GM18505 (cell line): ENCODE results near the gene GASK1B.
A peak's percentile ranks its signal among the peaks of the same experiment; 100 is the strongest.

Experiments
- ATAC-seq: cut with Tn5 transposase; IDR thresholded peaks from one replicate; pipeline ENCODE4 v1.9.1; 2021; ENCODE audit not compliant: unreplicated experiment
- POLR2A ChIP-seq: IDR thresholded peaks from 4 replicates; pipeline ENCODE4 v1.6.1; 2011; ENCODE audit warnings: borderline replicate concordance; ENCODE audit not compliant: insufficient read depth, insufficient read length; ENCODE audit errors: extremely low read depth

Gene GASK1B

DNA sequence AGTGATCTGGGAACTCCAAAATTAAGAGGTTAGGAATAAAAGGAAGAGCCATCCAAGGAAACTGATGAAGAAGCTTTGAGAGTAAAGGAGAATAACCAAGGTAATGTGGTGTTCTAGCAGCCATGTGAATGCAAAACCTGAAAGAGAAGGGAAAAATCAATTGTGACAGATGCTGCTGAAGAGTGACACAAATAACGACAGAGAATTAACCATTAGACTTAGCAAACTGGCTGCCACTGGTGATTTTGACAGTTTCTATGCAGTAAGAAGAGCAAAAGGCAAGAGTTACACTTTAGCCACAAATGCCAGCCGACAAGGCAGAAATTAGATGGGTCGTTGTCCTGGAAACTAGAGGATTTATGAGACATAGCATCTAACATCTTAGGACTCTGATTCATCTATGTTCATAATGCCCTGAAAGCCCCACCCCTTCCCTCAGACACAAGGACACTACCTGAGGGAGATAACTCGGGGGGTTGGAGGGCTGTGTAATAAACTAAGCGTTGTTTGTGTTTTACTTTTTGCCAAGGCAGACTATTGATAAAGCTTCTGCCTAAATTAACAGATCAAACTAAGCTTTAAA lies 24.5 kb upstream of the GASK1B start:
- TF ChIP-seq POLR2A = no peak
- ATAC-seq = no peak

DNA sequence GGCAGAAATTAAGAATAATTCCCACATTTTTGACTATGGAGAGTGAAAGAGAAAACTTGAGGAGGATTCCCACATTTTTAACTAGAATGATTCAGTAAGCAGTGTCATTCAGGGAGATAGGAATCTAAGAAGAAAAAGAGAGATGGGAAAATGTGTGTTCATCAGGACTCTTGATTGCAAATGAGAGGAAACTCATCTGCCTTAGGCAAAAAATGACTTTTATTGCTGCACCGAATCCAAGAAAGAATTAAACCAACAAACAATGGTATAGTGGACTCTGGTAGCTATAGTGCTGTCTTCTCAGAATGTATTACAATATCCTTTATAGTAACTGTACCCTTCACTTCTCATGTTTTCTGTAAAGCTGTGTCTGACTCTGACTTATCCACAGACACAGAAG lies 22.5 kb upstream of the GASK1B start:
- no peak for ATAC-seq
- TF ChIP-seq POLR2A = no peak

DNA sequence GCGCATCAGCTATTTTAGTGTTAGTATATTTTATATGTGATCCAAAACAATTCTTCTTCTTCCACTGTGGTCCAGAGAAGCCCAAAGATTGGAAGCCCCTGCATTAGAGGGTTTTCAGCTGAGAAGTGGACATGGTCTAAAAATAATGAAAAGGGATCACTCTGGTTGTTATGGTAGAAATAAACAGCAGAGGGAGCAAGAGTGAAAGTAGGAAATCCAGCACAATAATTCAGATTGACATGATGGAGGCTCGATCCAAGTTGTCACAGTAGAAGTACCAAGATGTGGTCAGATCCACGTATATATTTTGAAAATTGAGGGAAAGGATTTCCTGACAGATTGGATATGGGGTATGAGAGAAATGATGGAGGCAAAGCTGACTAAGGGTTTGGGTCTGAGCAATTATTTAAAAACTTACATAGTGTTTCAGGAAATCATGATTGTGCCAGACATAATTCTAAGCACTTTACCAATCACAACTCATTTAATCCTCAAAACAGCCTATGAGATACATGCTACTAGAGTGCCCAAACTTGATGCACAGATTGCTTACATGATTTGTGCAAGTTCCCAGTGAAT lies 20.4 kb upstream of the GASK1B start:
- ATAC-seq = peak; percentile 57
- no peak for TF ChIP-seq POLR2A

DNA sequence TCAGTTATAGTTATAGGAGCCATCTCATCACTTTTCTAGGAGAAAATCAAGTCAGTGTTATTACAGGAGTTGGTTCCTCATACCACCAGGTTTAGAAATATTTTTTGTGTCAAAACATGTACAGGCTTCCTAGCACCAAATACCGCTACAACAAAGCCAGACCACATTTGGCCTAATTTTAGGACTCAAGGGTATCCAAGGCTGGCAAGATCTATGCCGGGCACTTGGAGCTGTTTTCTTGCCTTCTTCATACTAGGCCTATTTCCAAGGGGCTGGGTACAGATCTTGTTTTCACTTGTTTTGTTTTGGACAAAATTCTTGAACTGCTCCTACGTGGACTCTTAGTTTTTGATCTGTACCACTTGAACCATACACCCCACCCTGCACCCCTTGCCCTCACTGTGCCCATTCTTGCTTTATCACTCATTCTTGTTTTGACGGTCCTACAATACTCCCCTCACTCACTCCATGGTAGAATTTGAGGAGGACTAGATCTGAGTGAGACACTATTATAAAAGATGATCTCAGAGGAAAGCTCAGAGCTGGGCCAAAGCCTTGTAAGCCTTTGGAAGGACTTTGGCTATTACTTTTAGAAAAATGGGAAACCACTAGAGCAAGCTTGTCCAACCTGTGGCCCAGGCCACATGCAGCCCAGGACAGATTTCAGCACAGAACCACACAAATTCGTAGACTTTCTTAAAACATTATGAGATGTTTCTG lies 19.8 kb upstream of the GASK1B start:
- no peak for ATAC-seq
- no peak for TF ChIP-seq POLR2A

DNA sequence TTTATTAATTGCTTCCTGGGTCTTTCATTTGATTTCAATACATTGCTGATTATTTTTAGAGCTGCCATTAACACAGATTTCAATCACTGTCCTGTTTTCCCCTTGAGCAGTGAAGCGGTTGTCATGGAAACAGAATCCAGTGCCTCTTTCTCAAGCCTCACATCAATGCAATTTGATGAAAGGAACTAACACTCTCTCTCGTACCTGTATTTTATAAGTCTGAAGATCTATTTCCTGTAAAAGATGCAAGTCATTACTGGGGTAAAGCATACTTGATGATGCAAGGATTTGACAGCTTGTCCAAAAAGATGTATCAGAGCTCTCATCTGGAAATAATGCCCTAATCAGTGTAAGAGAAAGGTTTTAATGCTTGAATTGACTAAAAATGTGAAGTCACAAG lies 17.9 kb upstream of the GASK1B start:
- TF ChIP-seq POLR2A = no peak
- no peak for ATAC-seq

DNA sequence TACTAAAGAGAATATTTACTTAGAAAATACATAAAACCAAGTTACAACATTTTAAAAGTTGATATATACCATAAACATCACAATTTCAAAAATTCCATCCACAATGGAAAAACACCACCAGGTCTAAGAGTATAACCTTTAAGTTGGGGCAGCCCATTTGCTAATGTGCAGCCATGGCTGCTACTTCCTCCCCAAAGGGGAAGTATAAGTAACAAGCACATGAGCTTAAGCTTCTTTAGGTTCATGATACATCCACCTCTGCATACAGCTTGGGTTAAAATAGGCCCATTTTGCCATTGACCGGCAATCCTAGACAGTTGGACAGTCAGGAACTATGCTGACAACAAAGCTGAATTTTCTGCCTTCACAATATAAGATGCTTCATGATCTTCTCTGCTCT lies 16.6 kb upstream of the GASK1B start:
- no peak for TF ChIP-seq POLR2A
- no peak for ATAC-seq

DNA sequence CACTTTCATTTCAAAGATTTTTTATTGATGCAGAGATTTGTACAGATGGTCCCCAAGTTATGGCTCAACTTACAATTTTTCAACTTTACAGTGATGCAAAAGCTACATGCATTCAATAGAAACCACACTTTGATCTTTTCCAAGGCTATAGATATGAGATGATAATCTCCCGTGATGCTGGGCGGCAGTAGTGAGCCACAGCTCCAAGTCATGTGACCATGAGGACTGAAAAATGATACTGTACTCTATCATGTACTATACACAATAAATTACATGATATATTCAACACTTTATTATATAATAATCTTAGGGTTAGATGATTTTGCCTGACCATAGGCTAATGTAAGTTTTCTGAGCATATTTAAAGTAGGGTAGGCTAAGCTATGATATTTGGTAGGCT lies 14.0 kb upstream of the GASK1B start:
- TF ChIP-seq POLR2A = no peak
- ATAC-seq = no peak

DNA sequence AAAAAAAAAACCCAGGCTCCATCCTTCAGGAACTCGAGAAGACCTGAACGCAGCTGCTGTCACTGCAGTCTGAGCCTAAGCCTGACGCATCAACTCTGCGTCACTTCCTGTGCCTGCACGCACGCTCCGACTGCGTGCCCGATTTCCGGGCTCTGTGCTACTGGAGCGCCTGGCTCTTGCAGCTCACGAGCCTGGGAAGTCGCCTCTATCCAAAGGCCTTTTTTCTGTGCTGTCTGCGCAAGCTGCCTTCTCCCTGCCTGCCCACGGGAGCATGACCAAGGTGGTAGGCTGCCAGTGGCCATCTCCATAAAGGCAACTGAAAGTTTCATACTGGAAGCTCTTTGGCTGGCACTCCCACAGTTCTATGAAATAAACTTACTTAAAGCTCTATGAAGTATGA lies 9.9 kb upstream of the GASK1B start:
- no peak for TF ChIP-seq POLR2A
- ATAC-seq = no peak

DNA sequence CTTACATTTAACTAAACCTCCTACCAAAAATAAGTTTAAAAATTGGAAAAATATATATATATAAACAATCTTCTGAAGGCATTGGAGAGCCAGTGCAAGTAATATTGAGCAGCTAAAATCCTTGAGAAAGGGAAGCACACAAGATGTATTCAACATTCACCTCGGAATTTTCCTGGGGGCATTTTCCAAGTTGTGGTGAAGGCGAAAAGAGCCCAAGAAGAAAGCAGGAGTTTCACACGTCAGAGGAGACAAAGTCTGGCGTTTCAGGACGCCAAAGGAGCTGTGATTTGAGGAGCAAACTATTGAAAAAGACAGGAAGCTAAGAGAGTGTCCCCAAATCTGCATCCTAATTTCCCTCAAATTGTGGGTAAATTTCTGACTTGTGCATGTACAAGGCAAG lies 9.1 kb upstream of the GASK1B start:
- ATAC-seq = no peak
- TF ChIP-seq POLR2A = no peak

DNA sequence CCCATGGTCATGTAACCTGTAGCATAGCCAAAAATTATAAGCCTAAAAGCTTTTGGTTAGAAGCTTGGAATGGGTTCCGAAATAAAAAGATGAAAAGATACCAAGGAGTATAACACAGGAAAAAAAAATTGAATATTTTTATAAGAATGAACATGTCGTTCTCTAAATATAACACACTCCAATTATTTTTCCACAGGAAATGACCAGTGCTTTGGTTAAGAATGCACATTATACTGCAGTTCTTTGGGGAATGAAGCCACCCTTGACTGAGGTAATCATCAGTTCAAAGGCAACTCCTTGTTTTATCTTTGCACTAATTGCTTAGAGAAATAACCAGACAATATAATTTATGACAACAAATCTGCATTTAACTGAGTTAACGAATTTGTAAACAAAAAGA lies 6.6 kb upstream of the GASK1B start:
- TF ChIP-seq POLR2A = no peak
- ATAC-seq = no peak

DNA sequence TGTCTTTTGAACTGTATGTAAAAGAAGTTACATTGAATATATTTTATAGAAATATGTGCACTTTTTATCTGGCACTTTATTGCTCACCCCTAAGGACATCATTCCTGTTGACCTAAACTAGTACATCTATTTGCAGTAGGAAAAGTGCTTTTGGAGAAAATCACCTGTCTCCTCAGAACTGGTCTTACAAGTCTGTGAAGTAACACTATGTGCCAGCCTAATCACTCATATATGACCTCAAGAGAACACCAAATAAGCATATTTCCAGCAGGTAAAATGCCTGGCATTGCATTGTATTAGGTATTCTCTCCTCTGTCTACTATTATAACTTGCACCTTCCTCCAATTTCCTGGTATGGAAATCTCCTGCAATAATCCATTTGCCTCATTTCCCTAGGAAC lies 4.0 kb upstream of the GASK1B start:
- ATAC-seq = no peak
- TF ChIP-seq POLR2A = no peak

DNA sequence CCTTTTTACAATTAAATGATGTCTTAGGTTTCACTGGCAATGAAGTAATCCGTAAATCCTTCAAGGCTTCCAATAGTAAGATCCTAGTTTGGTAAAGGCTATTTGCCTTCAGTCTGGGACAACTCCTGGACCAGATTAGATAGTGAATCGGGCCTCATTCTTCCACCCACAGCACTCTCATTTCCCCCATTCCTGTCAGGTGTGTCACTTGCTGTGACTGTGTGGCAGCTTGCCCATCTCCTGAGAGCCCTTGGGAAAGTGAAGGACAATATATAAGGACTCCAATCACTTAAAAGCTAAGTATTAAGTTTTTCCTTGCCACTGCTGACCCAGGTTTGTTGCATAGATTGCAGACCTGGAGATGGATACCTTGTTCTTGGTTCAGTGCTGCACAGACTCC lies 3.3 kb upstream of the GASK1B start:
- no peak for ATAC-seq
- no peak for TF ChIP-seq POLR2A

DNA sequence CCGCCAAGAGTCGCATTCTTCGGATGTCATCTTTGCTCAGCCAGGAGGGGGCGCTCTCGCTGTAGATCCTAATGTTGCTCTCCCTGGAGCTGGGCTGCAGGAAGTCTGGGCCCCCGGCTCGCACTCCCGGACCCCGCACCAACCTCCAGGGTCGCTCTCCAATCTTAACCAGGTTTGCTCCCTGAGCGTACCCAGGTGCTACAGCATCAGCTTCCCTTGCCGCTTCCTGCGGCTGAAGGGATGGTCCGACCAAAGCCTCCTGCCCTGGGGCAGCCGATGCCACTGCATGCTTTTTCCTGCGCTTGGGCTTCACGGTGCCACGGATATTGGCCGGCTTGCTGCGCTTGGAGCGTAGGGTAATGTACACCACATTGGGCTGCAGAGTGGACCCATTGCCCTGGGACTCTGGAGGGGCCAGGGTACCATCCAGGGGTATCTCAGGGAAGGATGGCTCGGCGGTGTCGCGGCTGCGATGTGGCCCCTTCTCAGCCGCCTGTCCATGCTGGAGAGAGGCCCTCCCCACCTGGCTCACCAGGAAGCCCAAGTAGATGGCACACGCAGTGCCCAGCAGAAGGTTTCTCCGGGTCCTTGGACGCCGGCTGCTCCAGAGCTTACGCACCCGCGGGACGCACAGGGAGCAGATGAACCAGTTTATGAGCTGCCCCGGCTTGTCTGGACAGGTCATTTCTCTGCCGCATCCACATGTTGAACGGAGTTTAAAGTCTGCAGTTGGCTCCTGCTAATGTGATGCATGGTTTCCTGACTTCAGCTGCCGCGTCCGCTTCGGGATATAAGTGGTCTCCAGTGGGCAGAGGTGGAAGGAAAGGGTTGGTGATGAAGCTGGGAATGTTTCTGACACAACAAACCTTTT lies 1.9 kb downstream of the GASK1B start:
- no peak for ATAC-seq
- no peak for TF ChIP-seq POLR2A
